Prostate gland (tissue), 2 donors: ENCODE measurements around the gene RHBDL3. TPM values are rescaled to one million over a fixed set of nuclear protein-coding genes. Genes with fewer than 3 reads are reported as not detected.

Experiments used
- DNase-seq: peaks from one replicate; pipeline ENCODE4 v3.0.0-alpha.2; 2019; ENCODE audit warnings: low spot score
- H3K27ac ChIP-seq, 2 donors: fragments of 200-600 bp; sonication (generic); 2 replicates each; pipeline ENCODE4 v1.5.1; 2017 to 2019
- H3K27me3 ChIP-seq: fragments of 200-600 bp; sonication (generic); replicated peaks from 2 replicates; pipeline ENCODE4 v1.5.1; 2019; ENCODE audit not compliant: insufficient read depth
- H3K36me3 ChIP-seq, 2 donors: fragments of 200-600 bp; sonication (generic); 1 replicate in 1 of 2; 2 replicates in 1 of 2; pipeline versions ENCODE4 v1.5.1 to v1.8.1; 2017 to 2019
- H3K4me1 ChIP-seq: fragments of 200-600 bp; sonication (generic); replicated peaks from 2 replicates; pipeline ENCODE4 v1.5.1; 2019
- H3K4me3 ChIP-seq, 2 donors: fragments of 200-600 bp; sonication (generic); 2 replicates each; pipeline ENCODE4 v1.5.1; 2017 to 2019
- H3K9me3 ChIP-seq: fragments of 200-600 bp; sonication (generic); 2 replicates; pipeline ENCODE4 v1.5.1; 2017
- POLR2A ChIP-seq: fragments of 450-650 bp; IDR thresholded peaks from one replicate; pipeline ENCODE4 v1.6.1; 2016; ENCODE audit warnings: antibody characterized with exemption, mild to moderate bottlenecking
- POLR2AphosphoS5 ChIP-seq: sonication (generic); formaldehyde crosslinking; IDR thresholded peaks from one replicate; pipeline ENCODE4 v1.6.1; 2017; ENCODE audit warnings: antibody characterized with exemption
- WGBS: methylation state at CpG from one replicate; pipeline ENCODE4 v1.1.5; 2018; 5-methylcytosine and 5-hydroxymethylcytosine counted together
- intact Hi-C: fragments of 100-400 bp; cut with DNase I; formaldehyde crosslinking; loops from one replicate; pipeline ENCODE4 v1.14.2; 2022
- total RNA-seq, 2 donors: library from RNA; depleted of rRNA; stranded (reverse); fragments of >200 nt; gene quantifications; one replicate each; pipeline ENCODE4 v1.1.0, GENCODE V29; 2016
- TF ChIP-seq, protein P1 (sequence below), 4 experiments: fragments of 200-600 bp in 2 of 4; fragments of 450-650 bp in 2 of 4; sonication (generic) in 2 of 4; IDR thresholded peaks; 1 replicate in 3 of 4; 2 replicates in 1 of 4; pipeline ENCODE4 v1.5.1; 2016 to 2019; ENCODE audit warnings: antibody characterized with exemption in 4 of 4, mild to moderate bottlenecking in 2 of 4, moderate library complexity in 2 of 4

The RHBDL3 gene
- total RNA-seq, 2 donors from 2014 or later, result 0.77 to 2.7 TPM

DNA sequence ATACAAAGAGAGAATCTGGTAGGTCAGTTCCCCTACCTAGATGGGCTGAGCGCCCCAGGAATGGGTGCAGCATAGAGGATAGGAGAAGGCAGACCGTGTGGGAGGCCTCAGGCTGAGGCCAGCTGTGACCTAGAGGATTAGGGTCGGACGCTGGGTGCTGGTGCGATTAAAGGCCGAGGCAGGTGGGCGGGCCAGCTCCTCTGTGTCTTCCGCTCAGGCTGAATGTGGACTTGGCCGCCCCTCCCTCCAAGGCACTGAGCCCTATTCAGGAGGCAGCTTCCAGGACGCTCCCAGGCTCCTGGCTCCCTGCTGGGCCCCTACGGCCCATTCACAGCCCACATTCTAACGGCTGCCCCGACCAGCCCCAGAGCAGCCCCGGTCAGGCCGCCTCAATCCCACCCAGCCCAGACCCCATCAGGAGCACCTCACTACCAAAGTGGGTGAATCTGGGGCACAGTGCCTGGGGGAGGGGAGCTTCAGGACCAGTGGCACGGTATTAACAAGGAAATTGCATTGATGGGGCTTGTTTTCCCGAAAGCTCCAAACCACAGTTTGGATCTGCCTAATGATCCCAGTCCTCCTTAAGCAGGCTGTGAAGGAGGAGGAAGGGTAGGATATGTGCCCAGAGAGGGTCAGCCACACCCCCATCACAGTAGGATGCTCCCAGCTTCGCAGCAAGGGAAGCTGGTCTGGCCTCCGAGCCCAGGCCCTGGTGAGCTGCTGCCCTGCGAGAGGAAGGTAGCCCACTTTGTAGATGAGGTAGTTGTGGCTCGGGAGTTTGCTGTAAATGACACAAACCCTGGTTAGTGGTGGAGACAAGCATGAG lies 14.5 kb downstream of the RHBDL3 start:
- Histone ChIP-seq H3K4me3 (no peak overlapping the region), H3K36me3 (no peaks in the 10 kb centered on the region), H3K27me3 (no peaks in the 10 kb centered on the region), H3K9me3 (no peaks in the 10 kb centered on the region), H3K4me1 (no peaks in the 10 kb centered on the region), H3K27ac (no peak overlapping the region)
- intact Hi-C loops, result no loop called here
- DNase-seq, result no peak
- TF ChIP-seq, protein P1, sequence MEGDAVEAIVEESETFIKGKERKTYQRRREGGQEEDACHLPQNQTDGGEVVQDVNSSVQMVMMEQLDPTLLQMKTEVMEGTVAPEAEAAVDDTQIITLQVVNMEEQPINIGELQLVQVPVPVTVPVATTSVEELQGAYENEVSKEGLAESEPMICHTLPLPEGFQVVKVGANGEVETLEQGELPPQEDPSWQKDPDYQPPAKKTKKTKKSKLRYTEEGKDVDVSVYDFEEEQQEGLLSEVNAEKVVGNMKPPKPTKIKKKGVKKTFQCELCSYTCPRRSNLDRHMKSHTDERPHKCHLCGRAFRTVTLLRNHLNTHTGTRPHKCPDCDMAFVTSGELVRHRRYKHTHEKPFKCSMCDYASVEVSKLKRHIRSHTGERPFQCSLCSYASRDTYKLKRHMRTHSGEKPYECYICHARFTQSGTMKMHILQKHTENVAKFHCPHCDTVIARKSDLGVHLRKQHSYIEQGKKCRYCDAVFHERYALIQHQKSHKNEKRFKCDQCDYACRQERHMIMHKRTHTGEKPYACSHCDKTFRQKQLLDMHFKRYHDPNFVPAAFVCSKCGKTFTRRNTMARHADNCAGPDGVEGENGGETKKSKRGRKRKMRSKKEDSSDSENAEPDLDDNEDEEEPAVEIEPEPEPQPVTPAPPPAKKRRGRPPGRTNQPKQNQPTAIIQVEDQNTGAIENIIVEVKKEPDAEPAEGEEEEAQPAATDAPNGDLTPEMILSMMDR (IDR thresholded peaks at IDR 0.05), result no peak
- TF ChIP-seq POLR2AphosphoS5 (no peak), POLR2A (no peak)
- 85% methylated on average over 21 of the region's 21 CpGs for WGBS

DNA sequence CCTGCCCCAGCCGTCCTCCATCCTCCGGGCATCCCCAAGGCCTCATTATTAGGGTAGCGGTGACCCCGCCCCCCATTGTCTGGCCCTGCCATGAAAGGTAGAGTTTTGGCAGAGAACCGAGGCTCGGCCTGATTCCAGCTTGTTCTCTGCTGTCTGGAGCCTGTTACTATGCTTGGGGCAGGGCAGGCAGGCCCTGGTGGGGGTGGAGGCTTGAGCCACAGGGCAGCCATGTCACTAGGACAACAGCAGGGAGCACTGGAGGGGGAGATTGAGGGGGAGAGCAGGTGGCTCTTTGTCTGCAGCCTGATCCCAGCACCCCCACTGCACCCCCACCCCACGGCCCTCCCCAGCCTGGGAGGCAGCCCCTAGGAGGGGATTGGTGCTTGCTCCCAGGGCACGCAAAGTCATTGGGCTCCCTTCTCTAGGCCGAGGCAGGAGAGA lies 15.4 kb downstream of the RHBDL3 start:
- no peaks in the 10 kb centered on the region for H3K4me1 ChIP-seq
- H3K27me3 ChIP-seq, result no peaks in the 10 kb centered on the region
- TF ChIP-seq POLR2AphosphoS5, result no peak
- no peak for TF ChIP-seq POLR2A
- TF ChIP-seq, protein P1 (IDR thresholded peaks at IDR 0.05), result no peak
- H3K4me3 ChIP-seq, result no peak overlapping the region
- WGBS, result 40% methylated on average over 9 of the region's 9 CpGs
- no peak overlapping the region for H3K27ac ChIP-seq
- H3K9me3 ChIP-seq, result no peaks in the 10 kb centered on the region
- intact Hi-C loops, result no loop called here
- no peaks in the 10 kb centered on the region for H3K36me3 ChIP-seq
- DNase-seq, result peak; percentile 13

DNA sequence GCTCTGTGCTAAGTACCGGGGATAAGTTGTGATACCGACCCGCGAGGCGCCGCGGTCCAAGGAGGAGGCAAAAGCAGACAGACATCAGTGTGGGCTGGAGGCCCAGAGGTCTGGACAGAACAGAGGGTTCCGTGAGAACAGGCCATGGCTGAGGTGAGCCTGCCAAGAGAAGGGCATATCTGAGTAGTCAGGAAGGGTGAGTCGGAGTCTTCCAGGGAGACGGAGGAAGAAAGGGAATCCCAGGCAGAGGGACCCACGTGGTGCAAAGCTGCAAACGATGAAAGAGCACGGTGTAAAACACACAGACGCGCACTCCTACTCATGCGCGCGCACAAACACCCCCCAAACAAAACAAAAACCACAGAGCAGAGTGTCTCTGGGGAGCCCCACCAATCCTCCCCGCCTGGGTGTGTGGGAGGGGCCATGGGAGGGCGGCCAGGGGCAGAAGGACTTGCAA lies 18.1 kb downstream of the RHBDL3 start:
- TF ChIP-seq POLR2A (no peak), POLR2AphosphoS5 (no peak)
- TF ChIP-seq, protein P1 (IDR thresholded peaks at IDR 0.05), result no peak
- H3K4me1 ChIP-seq, result no peaks in the 10 kb centered on the region
- H3K9me3 ChIP-seq, result no peaks in the 10 kb centered on the region
- H3K36me3 ChIP-seq, result no peaks in the 10 kb centered on the region
- no peaks in the 10 kb centered on the region for H3K27me3 ChIP-seq
- no peak overlapping the region for H3K4me3 ChIP-seq
- intact Hi-C loops, result no loop called here
- WGBS, result 75% methylated on average over 20 of the region's 20 CpGs
- H3K27ac ChIP-seq, result no peak overlapping the region
- no peak for DNase-seq

DNA sequence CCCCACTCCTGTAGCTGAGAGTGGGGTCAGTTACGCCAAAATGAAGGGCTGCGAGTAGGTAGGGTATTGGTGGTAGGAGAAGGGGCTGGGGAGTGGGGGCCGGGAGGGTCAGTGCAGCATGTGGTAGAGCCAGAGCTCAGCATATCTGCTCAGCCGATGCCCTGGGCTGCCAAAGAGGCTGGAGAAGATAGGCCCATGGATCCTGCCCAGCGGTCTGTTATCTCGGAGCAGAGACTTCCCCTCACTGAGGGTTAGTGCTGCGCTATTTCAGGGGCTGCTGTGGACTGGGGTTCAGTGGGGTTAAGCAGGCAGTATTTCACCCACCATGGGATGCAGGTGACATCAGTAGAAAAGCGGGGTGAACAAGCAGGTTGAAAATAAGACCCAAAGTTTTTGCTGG lies 19.7 kb downstream of the RHBDL3 start:
- WGBS, result 95% methylated on average over 8 of the region's 8 CpGs
- intact Hi-C loops, result no loop called here
- Histone ChIP-seq H3K4me3 (no peak overlapping the region), H3K27ac (no peak overlapping the region), H3K36me3 (no peaks in the 10 kb centered on the region), H3K9me3 (no peaks in the 10 kb centered on the region), H3K27me3 (no peaks in the 10 kb centered on the region), H3K4me1 (no peaks in the 10 kb centered on the region)
- no peak for DNase-seq
- TF ChIP-seq POLR2AphosphoS5 (no peak), POLR2A (no peak)
- TF ChIP-seq, protein P1 (IDR thresholded peaks at IDR 0.05), result no peak
